Nephron progenitor cell (in vitro differentiated cells): Measurements from ENCODE around the gene TRMT44.

ENCODE experiments used
- DNase-seq: peaks from one replicate; pipeline ENCODE4 v3.0.0; 2021
- H3K27ac Mint-ChIP-seq: 2 replicates; pipeline ENCODE4 v1.8.0; 2021; ENCODE audit warnings: mild to moderate bottlenecking, moderate library complexity, mixed read lengths
- H3K27me3 Mint-ChIP-seq: 2 replicates; pipeline ENCODE4 v1.8.0; 2021; ENCODE audit warnings: mild to moderate bottlenecking, low read depth, mixed read lengths; ENCODE audit not compliant: poor library complexity
- H3K36me3 Mint-ChIP-seq: 2 replicates; pipeline ENCODE4 v1.8.0; 2021; ENCODE audit warnings: low read depth, mixed read lengths
- H3K4me1 Mint-ChIP-seq: 2 replicates; pipeline ENCODE4 v1.8.0; 2021; ENCODE audit warnings: mixed read lengths
- H3K4me3 Mint-ChIP-seq: 2 replicates; pipeline ENCODE4 v1.8.0; 2021; ENCODE audit warnings: mild to moderate bottlenecking, moderate library complexity, mixed read lengths
- H3K9me3 Mint-ChIP-seq: 2 replicates; pipeline ENCODE4 v1.8.0; 2021; ENCODE audit warnings: mild to moderate bottlenecking, moderate library complexity, mixed read lengths
- CTCF ChIP-seq: fragments of 200-600 bp; sonication (generic); IDR thresholded peaks from 2 replicates; pipeline ENCODE4 v1.5.0; 2021; ENCODE audit warnings: antibody characterized with exemption

The TRMT44 gene

GRCh38 chr4:8409264-8410065 is 31.1 kb upstream of the TRMT44 start:
- Mint-ChIP-seq H3K4me3 (no peak overlapping the region), H3K4me1 (peaks cover 6% of the 10 kb centered on the region), H3K36me3 (peaks cover 60% of the 10 kb centered on the region), H3K27ac (no peak overlapping the region), H3K9me3 (peaks cover 13% of the 10 kb centered on the region), H3K27me3 (peaks cover 7% of the 10 kb centered on the region)
- TF ChIP-seq CTCF = no peak
- DNase-seq = peak; percentile 35

- DNase-seq = no peak
- peaks cover 13% of the 10 kb centered on the region for H3K9me3 Mint-ChIP-seq
- H3K36me3 Mint-ChIP-seq = peaks cover 58% of the 10 kb centered on the region
- H3K4me1 Mint-ChIP-seq = peaks cover 6% of the 10 kb centered on the region
- peaks cover 7% of the 10 kb centered on the region for H3K27me3 Mint-ChIP-seq
- no peak for TF ChIP-seq CTCF
- H3K4me3 Mint-ChIP-seq = no peak overlapping the region
- H3K27ac Mint-ChIP-seq = no peak overlapping the region
Measured at GRCh38 chr4:8410066-8410625, 30.4 kb upstream of the TRMT44 start.

GRCh38 chr4:8410641-8411271 is 29.8 kb upstream of the TRMT44 start:
- DNase-seq = peak; percentile 83
- peak; percentile 35 for TF ChIP-seq CTCF
- H3K27ac Mint-ChIP-seq = peak overlapping the region; percentile 72
- H3K4me3 Mint-ChIP-seq = no peak overlapping the region
- H3K9me3 Mint-ChIP-seq = peaks cover 10% of the 10 kb centered on the region
- H3K4me1 Mint-ChIP-seq = peaks cover 6% of the 10 kb centered on the region
- H3K27me3 Mint-ChIP-seq = peaks cover 7% of the 10 kb centered on the region
- peaks cover 52% of the 10 kb centered on the region for H3K36me3 Mint-ChIP-seq

GRCh38 chr4:8411351-8412180 is 29.0 kb upstream of the TRMT44 start:
- Mint-ChIP-seq H3K36me3 (peaks cover 44% of the 10 kb centered on the region), H3K27ac (no peak overlapping the region), H3K27me3 (peaks cover 5% of the 10 kb centered on the region), H3K9me3 (peaks cover 2% of the 10 kb centered on the region), H3K4me1 (peaks cover 6% of the 10 kb centered on the region), H3K4me3 (no peak overlapping the region)
- no peak for DNase-seq
- TF ChIP-seq CTCF = no peak

GRCh38 chr4:8412288-8412687 is 28.3 kb upstream of the TRMT44 start:
- peaks cover 37% of the 10 kb centered on the region for H3K36me3 Mint-ChIP-seq
- TF ChIP-seq CTCF = no peak
- H3K9me3 Mint-ChIP-seq = no peaks in the 10 kb centered on the region
- H3K27me3 Mint-ChIP-seq = peaks cover 4% of the 10 kb centered on the region
- DNase-seq = no peak
- H3K4me1 Mint-ChIP-seq = peaks cover 6% of the 10 kb centered on the region
- H3K4me3 Mint-ChIP-seq = no peak overlapping the region
- no peak overlapping the region for H3K27ac Mint-ChIP-seq
